ENCODE data around the gene COPS2. TPM values are rescaled to one million over a fixed set of nuclear protein-coding genes. Genes with fewer than 3 reads are reported as not detected.
A peak's percentile ranks its signal among the peaks of the same experiment; 100 is the strongest.

Gene COPS2
- polyA plus RNA-seq, 3 donors: 91.3 to 117 (median 100) TPM

DNA sequence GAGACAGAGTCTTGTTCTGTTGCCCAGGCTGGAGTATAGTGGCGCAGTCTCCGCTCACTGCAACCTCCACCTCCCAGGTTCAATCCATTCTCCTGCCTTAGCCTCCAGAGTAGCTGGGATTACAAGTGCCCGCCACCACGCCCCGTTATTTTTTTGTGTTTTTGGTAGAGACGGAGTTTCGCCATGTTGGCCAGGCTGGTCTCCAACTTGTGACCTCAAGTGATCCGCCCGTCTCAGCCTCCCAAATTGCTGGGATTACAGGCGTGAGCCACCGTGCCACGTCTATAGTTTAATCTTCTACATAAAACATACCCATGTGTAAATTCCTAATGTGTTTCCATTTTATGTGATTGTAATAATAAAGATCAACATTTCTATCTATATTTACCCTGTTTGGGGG is 16.4 kb upstream of the COPS2 start:
- DNase-seq (ENCODE audit: extremely low read depth in 1 of 11, low read depth in 9 of 11, low spot score in 4 of 11): no peak

DNA sequence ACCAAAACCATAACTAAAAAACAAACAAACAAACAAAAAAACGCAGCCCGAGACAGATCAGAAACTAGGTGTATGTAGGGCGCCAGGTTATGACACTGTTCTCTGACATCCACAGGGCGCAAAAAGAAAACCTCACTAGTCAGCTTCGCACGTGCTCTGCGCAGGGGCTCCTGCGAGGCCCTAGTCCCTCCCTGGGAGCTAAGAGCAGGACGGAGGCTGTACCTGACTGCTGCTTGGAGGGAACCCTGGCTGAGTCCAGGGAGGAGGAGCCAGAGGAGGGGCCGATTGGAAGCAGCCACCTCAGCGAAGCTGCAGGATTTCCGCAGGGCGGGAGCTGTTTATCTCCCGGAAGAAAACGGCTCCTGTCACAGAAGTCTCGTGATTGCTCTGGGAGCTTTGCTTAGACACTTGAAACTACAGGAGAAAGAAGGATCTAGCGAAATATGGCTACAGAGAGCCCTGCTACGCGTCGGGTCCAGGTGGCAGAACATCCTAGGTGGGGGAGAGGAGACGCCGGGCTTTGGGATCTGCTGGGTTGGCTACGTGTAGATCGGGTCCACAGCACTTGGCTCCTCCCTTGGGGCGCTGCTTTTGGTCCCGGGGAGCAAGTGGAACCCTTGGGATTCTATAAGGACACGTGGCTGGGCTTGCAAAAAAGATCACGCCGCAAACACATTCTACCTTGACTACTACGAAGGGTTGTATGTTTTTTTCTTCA is 14.6 kb upstream of the COPS2 start, which contains the start of gene GALK2:
GALK2 (plus strand) TSS at position 368 of the 718 bp plus-strand sequence; CDS start at position 444, 76 bp downstream.
- peak; percentile 63 to 88 (median 75) for DNase-seq (ENCODE audit: extremely low read depth in 1 of 11, low read depth in 9 of 11, low spot score in 4 of 11)

DNA sequence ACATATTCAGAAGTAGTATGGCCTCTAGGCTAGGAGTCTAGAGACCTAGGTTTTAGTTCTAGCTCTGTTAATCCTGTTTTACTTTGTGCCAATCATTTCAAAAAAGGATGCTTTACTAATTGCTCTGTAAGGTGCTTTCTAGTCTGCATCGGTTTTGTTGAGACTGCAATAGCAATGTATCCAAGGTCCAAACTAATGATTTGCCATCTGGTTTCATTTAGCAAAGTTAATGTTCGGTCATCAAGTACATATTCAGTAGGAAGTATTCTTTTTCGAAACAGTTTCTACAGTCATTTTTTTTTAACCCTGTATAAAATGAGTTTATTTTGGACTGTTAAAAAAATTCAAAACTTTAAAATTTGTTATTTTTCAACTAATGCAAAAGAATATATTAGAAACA is 12.6 kb upstream of the COPS2 start:
- DNase-seq (ENCODE audit: extremely low read depth in 1 of 11, low read depth in 9 of 11, low spot score in 4 of 11): no peak

DNA sequence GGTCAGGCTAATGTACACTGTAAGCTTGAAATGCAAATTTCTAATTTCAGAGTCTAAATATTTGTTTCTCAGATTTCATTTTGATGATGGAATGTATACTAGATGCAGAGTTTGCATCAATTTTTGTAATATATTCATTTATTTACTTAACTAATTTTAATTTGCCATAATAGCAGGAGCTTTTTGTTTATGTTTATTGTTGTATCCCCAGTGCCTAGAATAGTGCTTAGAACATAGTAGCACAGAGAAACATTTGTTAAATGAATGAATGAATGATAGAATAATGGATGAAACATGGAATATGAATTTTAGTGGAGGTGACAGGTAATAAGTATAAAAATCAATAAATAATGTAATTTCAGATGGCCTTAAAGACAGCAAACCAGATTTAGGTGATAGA is 9.5 kb upstream of the COPS2 start:
- no peak for DNase-seq (ENCODE audit: extremely low read depth in 1 of 11, low read depth in 9 of 11, low spot score in 4 of 11)

DNA sequence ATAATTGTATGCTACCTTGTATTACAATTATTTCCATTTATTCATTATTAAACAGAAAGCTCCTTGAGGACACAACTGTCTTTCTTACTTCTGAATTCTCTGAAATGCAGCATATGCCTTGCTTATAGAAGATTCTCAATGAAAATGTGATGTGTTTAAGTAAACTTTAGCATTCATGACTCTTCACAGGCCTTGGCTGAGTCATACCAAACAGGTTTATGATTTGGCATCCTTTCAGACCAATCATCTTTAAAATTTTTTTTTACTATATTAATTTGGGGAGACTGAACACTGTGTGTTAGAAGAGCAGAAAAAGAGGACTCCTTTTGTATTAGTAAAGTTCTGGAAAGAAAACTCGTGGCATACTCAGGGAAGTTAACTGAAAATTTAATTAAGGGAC is 8.3 kb upstream of the COPS2 start:
- DNase-seq (ENCODE audit: extremely low read depth in 1 of 11, low read depth in 9 of 11, low spot score in 4 of 11): no peak

DNA sequence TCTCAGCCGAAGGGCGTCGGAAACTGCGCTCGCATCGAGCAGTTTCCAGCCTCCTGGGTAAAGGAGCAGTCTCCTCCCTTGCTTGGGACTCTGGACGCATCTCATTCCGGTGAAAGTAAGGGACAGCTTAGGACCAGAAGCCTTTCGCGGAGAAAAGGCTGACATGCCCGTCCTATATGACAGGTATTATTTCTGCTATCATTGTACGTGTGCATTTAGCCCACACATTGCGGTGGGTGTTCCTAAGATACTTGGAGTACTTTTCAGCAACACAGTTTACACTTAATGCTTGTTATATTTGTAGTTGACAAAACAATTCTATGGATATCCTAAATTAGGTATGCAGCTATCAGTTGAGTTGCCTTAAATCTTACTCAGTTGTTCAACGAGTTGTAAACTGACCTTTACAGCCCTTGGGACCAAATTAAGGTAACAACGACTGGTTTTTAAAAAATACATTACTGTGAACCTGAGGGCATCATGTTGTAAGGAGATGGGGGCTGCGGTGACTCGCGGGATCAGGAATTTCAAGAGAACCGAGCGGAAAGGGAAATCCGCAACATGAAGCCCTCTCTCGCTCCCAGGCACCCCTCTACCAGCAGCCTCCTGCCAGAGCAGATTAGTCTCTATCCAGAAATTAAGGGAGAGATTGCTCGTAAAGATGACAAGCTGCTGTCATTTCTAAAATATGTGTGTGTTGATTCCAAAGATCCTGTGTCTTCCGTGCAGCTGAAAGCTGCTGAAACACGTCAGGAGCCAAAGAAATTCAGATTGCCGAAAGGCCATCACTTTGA is 632 bp upstream of the COPS2 start:
- DNase-seq (ENCODE audit: extremely low read depth in 1 of 11, low read depth in 9 of 11, low spot score in 4 of 11): peak in 2 of 11 donors; percentile 4 to 8

DNA sequence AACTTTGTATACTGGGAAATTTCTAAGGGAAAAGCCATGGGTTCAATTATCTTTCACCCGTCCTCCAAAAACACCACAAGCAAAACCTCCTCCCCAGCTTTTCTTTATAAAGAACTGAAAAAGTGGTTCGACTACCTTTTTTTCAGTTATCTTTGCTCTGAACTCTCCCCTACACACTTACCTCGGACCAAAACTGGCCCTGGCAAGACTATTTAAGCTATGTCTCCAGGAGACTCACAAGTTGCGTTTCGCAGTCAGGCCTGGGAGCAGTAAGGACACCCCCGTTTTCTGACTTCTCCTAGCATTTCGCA is 645 bp downstream of the COPS2 start:
- peak in 2 of 11 donors; percentile 11 to 20 for DNase-seq (ENCODE audit: extremely low read depth in 1 of 11, low read depth in 9 of 11, low spot score in 4 of 11)

DNA sequence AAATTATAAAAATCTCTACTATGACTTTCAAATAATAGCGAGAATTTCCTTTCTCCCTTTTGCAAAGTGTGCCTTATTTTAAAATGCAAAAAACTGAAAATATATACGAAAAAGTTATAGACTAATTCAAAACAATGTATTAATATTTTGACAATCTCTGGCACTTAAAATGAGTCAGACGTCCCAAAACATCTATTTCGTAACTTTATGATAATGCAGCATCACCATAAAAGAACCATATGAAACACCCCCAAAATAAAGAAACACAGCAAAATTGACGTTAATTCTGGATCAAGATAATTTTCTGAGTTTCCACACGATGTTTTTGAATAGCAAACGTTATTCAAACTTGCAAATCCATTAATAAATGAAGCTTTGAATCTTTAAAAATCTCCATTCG is 1.0 kb downstream of the COPS2 start:
- DNase-seq (ENCODE audit: extremely low read depth in 1 of 11, low read depth in 9 of 11, low spot score in 4 of 11): no peak

DNA sequence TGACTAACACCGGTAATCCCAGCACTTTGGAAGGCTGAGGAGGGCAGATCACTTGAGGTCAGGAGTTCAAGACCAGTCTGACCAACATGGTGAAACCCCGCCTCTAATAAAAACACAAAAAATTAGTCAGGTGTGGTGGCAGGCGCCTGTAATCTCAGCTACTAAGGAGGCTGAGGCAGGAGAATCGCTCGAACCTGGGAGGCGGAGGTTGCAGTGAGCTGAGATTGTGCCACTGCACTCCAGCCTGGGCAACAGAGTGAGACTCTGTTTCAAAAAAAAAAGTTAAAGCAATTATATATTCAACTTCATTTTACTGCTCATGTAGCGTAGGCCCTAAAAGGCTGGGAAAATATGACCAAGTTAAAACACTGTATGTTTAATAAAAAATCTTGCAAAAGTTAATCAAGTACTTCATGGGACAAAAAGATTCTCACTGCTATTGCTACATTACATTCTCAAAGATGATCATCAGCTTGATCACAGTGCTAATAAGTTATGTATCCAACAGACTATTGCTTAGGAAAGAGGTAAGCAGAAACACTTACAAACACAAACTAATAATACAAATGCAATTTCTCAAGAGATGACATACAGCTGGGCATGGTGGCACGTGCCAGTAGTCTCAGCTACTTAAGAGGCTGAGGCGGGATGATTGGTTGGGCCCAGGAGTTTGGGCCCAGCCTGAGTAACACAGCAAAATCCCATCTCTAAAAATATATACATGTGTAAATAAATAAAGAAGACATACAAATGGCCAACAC is 2.7 kb downstream of the COPS2 start:
- DNase-seq (ENCODE audit: extremely low read depth in 1 of 11, low read depth in 9 of 11, low spot score in 4 of 11): no peak

DNA sequence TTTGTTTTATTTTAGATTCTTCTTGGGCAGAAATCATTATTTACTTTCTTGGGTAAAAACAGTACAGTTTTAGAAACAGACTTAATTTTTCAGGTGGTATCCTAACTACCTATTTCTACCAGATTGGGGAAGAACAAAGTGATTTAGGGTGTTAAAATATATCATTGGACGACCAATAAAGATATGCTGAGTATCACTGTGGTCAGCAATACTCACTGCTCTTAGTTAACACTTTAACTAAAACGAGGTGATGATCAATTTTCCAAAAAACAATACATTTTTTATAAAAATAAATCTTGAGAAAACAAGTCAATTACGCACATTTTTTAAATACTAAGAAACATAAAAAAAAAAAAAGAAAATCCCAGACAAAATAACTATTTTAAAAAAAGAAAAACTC is 3.6 kb downstream of the COPS2 start:
- no peak for DNase-seq (ENCODE audit: extremely low read depth in 1 of 11, low read depth in 9 of 11, low spot score in 4 of 11)

DNA sequence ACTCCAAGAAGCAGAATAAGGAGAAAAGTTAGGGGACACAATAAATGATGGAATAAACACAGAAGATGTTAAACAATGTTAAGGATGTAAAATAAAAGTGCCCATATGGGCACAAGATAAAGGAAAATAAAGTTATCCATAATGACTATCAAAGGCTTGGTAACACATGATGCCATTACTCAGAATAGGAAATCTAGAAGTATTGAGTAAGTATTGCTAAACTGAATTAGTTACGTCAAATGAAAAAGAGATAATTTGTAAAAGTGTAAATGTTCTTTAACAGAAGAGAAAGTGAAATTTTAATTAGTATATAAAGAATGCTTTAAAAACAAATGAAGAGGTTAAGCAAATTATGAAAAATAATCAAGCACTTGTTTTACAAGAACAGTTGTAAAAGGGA is 6.7 kb downstream of the COPS2 start:
- DNase-seq (ENCODE audit: extremely low read depth in 1 of 11, low read depth in 9 of 11, low spot score in 4 of 11): no peak

DNA sequence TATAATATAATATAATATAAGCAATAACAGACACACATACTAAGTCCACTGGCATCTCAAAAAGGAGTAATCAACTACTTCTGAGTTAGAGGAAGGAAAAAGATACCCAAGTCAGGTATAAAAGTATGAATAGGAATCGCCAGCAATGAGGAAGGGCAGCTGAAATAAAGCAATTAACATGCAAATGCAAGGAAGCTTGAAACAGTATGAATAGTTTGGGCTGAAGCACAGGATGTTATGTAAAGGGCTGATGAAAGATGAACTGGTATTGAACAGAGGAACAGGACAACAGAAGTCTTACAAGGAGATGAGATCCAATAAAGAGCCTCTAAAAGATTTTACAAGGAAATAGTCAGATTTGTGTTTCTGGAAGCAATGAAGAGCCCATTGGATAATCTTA is 7.1 kb downstream of the COPS2 start:
- DNase-seq (ENCODE audit: extremely low read depth in 1 of 11, low read depth in 9 of 11, low spot score in 4 of 11): no peak

DNA sequence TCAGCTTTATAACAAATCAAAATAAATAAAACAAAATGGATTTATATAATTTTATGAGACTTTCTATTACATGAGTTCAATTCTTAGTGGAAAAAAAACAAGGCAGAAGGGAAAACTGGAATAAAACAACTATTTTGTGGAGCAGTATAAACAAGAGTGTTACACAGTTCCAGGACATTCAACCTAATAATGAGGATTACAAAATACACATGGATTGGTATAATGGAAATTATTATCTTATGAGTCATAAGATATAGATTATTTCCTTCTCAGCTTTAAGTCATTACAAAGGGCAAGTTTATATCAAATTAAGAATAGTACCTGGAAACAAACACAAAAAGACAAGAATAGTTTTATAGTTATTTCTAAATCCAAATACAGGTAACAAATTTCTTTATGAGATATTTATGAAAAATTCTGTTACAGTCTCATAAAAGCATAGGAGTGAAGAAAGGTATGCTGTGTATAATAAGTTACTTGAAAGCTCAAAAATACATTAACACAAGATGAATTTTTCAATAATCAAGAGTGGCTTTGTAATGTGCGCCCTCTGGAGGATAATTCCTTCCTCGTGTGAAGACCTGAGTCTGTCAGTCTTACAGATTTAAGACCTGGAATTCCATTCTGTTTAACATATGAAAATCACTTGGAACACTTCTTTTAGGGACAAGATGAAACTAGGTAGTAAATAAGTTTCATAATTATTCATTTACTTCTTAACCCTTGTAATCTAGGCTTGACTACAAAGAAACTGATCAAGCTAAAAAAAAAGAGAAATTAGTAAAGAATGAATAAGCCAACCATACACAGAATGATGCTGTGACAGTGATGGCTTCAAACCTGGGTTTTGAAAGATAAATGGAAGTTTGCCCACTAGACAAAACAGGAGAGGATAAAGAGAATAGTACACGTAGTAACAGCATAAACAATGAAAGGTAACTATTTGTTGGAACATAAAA is 9.5 kb downstream of the COPS2 start:
- peak in 6 of 11 donors; percentile 17 to 61 (median 27) for DNase-seq (ENCODE audit: extremely low read depth in 1 of 11, low read depth in 9 of 11, low spot score in 4 of 11)

DNA sequence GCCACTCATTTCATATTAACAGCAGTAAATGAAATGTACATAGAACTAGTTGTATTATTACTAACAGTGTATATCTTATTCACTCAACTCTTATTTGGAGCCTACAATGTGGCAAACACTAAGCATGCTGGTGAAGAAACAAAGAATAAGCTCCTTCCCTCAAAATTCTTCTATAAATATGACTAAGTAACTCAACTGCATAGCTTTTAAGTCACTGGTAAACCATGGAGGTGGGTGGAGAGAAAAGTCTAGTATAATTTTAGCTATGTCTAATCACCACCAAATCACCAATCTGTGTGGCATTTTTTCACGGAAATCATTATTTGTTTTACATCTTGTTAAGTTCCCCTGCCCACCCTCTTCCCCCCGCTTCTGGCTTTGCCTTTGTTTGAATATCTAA is 17.5 kb downstream of the COPS2 start:
- no peak for DNase-seq (ENCODE audit: extremely low read depth in 1 of 11, low read depth in 9 of 11, low spot score in 4 of 11)

DNA sequence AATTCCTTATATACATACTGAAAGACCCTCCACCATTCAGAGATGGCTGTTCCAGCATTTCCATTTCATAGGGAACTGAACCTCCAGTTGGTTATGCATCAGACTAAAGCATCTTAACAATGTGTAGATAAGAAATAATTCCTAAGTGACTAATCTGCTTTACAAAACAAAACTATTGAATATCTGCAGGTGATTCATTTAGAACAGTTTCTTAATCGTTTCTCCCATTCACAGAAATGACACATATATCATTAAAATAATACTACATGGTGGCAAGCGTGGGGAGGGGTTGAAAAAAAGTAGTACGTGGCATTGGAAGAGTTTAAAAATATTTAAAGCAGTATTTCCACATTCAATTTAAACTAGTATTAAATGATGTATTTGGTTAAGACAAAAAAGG is 19.5 kb downstream of the COPS2 start:
- no peak for DNase-seq (ENCODE audit: extremely low read depth in 1 of 11, low read depth in 9 of 11, low spot score in 4 of 11)

DNA sequence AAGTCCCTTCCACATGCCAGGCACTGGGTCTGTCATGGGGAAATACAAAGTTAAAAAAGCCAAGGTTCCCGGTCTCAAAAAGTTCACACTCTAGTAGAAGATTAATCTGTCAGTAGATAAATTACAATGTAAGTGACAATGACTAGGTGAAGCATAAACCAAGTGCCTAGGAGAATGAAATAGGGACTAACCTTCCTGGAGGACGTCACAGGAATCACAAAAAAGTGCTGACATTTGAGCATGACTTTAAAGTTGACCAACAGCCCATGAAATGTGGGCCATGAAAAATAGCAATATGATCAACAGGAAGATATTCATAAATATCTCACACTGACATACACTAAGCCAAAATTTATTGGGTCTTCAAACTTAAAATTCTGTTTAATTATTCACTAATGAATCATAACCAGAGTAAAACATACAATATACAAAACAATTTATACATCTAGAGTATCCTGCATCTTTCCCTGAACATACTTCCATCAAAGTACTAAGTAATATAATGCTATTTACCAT is 20.0 kb downstream of the COPS2 start:
- DNase-seq (ENCODE audit: extremely low read depth in 1 of 11, low read depth in 9 of 11, low spot score in 4 of 11): no peak

DNA sequence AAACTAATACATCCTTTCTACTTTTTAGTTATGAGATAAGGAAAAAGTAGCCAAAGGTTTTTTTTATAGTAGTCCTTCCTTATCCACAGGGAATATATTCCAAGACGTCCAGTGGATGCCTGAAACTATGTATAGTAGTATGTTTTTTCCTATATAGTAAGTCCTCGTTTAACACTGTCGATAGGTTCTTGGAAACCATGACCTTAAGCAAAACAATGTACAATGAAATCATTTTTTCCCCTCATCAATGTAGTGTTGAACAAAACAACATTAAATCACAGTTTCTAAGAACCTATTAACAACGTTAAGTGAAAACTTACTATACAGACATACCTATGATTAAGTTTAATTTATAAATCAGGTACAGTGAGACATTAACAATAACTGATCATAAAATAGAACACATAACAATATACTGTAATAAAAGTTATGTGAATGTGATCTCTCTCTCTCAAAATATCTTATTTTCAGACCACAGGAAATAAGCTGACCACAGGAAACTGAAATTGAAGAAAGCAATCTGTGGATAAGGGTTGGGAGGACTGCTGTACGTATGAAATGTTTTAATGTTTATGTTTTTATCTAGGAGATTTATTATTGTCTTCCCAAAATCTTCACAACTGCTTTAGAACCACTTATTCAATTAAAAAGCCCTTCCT is 20.6 kb downstream of the COPS2 start:
- DNase-seq (ENCODE audit: extremely low read depth in 1 of 11, low read depth in 9 of 11, low spot score in 4 of 11): peak in 2 of 11 donors; percentile 1 to 2

DNA sequence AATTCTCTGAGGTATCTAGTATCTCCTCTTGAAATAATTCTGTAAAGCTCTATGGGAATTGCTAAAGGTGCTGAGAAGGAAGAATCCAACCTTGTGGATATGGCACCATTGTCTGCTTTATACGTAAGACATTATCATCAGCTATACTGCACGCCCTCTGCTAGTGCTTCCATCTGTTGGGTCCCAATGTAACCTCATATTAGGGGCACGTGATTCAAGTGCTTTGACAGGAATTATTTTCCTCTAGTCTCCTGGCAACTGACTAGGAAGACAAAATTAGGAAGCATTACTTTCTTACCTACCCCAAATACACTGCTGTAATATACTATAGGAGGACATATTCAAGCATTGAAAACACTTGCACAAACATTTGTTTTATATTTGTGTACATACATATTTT is 24.0 kb downstream of the COPS2 start:
- DNase-seq (ENCODE audit: extremely low read depth in 1 of 11, low read depth in 9 of 11, low spot score in 4 of 11): no peak

Data from renal cortex interstitium (tissue), 11 donors.